Right ventricle myocardium inferior (tissue), 1 donor: Measurements from ENCODE around the gene C3orf85. TPM values are rescaled to one million over a fixed set of nuclear protein-coding genes. Genes with fewer than 3 reads are reported as not detected.
"Not testable (repeated sequence)": the region's sequence is repeated elsewhere in the genome, so short reads cannot be mapped to it uniquely, and the experiment has no call there.

Experiments
- ATAC-seq: fragments of 200-7000 bp; cut with Tn5 transposase; one replicate; pipeline ENCODE4 v1.9.1; 2020; ENCODE audit warnings: mild to moderate bottlenecking, moderate library complexity
- DNase-seq: peaks from one replicate; pipeline ENCODE4 v3.0.0; 2021; ENCODE audit errors: missing footprints
- intact Hi-C: fragments of 100-400 bp; cut with DNase I; formaldehyde crosslinking; loops from one replicate; pipeline ENCODE4 v1.11.0; 2022
- long read RNA-seq: library from polyadenylated mRNA; unstranded; transcript quantifications from one replicate; pipeline ENCODE4 v2.0.0, GENCODE V29; 2021
- total RNA-seq: library from RNA; stranded (reverse); fragmentation: NEBNext Ultra II Directional; extraction: Animal tissue kit (Norgen Biotek cat#: 25700); gene quantifications from one replicate; pipeline ENCODE4 v1.2.1, GENCODE V29; 2021
- donor health status: DM: no; HTN: yes; CAD: no; lungs with severe emphysema.

C3orf85 gene
- total RNA-seq: not detected
- long read RNA-seq: 0 reads

DNA sequence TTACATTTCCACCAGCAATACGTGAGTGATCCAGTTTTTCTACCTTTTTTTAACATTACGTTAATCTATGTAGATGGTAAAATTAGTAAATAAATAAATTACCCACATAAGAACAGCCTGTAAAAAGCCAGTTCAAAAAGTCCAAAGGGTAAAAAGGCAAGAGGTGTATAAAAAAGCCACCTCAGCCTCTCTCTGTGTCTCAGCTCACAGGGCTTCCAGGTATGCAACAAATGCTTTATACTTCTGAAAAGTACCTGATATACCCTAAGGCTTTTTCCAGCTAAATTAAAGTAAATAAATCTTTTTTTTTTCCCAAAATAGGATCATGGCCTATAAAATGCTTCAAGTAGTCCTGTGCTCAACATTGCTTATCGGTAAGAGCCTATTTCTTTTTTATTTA lies at the start of gene C3orf85:
Gene C3orf85, plus strand, starts transcription at position 197 of the 400 bp plus-strand sequence. Its CDS starts 129 bp downstream, at position 326.
- ATAC-seq: no peak
- intact Hi-C loops: no loop called here
- no peak for DNase-seq

DNA sequence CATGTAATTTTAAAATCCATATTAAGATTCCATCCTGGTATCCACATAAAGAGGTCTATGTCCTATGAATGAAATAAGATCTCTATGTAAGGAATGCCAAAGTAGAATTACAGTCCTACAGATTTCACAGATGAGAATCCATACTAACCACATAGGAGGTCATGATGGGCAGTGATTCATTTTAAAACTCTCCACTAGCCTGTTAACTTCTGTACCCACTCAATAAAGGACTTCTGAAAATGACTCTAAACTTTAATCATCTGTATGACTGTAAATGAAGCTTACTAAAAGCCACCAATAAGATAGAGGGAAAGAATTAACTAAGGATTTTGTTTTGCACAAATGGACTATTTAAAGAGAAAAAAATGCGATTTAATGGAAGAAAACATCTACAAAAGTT lies 47.3 kb upstream of the C3orf85 start:
- no peak for ATAC-seq
- no peak for DNase-seq
- intact Hi-C loops: no loop called here

- no peak for DNase-seq
- intact Hi-C loops: no loop called here
- no peak for ATAC-seq
These were observed 44.7 kb upstream of the C3orf85 start for GRCh38 chr3:109091846-109092245.

- intact Hi-C loops: no loop called here
- DNase-seq (no peak), ATAC-seq (no peak)
These were observed 43.0 kb upstream of the C3orf85 start for GRCh38 chr3:109093561-109093960.

- DNase-seq: no peak
- intact Hi-C loops: no loop called here
- ATAC-seq: no peak
These were observed 41.4 kb upstream of the C3orf85 start for GRCh38 chr3:109095166-109095565.

DNA sequence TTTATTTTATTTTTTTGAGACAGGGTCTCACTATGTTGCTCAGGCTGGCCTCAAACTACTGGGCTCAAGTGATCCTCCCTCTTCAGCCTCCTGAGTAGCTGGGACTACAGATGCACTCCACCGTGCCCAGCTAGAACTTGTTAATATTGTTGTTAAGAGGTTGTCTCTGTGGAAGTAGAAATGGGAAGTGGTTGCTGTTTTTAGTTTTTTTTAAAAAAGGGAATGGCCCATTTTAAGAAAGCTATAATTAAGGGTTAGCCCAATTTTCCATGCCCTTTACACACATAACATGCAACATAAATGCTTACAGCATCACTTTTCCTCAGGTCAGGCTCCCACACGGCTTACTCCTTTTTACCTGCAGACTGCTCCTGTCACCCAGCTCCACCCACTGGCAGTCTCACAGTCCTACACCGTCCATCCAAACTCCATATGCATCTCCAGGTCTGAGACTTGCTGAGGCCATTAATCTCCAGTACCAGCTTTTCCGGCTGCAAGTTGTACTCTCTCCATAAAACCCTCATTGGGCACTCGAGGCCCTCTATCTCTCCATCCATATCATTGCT lies 38.4 kb upstream of the C3orf85 start:
- intact Hi-C loops: no loop called here
- DNase-seq (no peak), ATAC-seq (no peak)

GRCh38 chr3:109109574-109109973 lies 26.9 kb upstream of the C3orf85 start:
- DNase-seq (no peak), ATAC-seq (no peak)
- intact Hi-C loops: no loop called here

GRCh38 chr3:109112946-109113760 lies 23.4 kb upstream of the C3orf85 start:
- ATAC-seq (no peak), DNase-seq (no peak)
- intact Hi-C loops: no loop called here

DNA sequence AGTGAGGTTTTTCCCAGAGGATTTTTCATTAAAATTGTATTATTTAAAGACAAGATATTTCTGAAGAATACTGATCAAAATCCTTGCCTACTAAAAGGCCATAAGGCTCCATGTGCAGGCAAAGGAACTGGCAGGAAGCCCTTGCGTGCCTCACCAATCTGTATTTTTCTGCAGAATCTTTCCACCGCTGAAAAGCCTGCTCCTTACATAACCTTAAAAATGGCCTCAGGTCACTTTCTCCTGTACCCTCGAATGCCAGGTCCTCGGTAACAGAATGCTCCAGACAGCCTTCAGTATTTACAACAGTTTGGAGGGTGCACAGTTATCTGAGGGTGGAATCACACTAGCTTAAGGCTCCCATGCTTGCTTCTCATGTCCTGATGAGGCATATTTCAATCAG lies 21.8 kb upstream of the C3orf85 start:
- intact Hi-C loops: no loop called here
- ATAC-seq (no peak), DNase-seq (no peak)

- ATAC-seq (no peak), DNase-seq (no peak)
- intact Hi-C loops: no loop called here
These were observed 21.1 kb upstream of the C3orf85 start for GRCh38 chr3:109115451-109115850.

DNA sequence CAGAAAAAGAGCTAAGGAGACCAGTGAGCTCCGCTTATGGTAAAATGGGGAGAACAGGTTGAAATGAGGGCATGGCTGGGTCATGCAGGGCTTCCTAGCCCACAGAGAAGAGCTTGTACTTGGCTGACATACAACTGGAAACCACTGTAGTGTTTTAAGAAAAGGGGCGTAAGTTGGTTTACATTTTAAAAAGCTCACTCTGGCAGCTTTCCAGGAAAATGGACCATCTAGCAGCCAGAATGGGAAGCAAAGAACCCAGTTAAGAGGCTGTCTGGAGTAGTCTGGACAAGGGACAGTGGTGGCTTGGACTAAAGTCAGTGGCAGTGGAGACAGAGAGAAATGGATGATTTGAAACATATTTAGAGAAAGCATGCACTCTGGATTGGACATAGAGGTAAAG lies 20.5 kb upstream of the C3orf85 start:
- ATAC-seq: no peak
- intact Hi-C loops: no loop called here
- no peak for DNase-seq

GRCh38 chr3:109117939-109118338 lies 18.6 kb upstream of the C3orf85 start, which contains the start of gene MORC1:
MORC1 (minus strand) TSS chr3:109118134; CDS start chr3:109118059, 75 bp downstream.
- intact Hi-C loops: no loop called here
- ATAC-seq (no peak), DNase-seq (peak; percentile 64)

GRCh38 chr3:109118584-109118983 lies 17.9 kb upstream of the C3orf85 start:
- intact Hi-C loops: no loop called here
- ATAC-seq (no peak), DNase-seq (no peak)

GRCh38 chr3:109122690-109123089 lies 13.8 kb upstream of the C3orf85 start:
- intact Hi-C loops: no loop called here
- DNase-seq (no peak), ATAC-seq (no peak)

DNA sequence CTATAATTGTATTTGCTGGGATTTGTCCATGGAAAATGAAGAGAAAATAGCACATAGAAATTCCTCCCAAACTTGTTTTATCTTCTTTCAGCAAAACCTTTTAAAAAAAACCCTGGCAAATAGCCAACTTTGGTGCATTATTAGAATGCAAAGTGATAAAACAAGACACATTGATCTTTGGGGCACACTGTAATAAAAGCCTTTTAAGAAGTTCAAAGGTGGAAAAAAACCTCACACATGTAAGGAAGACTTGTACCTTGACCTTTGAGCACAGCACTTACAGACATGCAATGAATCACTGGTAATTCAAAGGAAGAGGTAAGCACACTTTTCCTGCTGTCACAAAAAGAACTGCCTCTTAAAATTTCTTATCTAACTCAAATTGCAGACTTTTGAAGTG lies 10.6 kb upstream of the C3orf85 start:
- ATAC-seq (no peak), DNase-seq (no peak)
- intact Hi-C loops: no loop called here

DNA sequence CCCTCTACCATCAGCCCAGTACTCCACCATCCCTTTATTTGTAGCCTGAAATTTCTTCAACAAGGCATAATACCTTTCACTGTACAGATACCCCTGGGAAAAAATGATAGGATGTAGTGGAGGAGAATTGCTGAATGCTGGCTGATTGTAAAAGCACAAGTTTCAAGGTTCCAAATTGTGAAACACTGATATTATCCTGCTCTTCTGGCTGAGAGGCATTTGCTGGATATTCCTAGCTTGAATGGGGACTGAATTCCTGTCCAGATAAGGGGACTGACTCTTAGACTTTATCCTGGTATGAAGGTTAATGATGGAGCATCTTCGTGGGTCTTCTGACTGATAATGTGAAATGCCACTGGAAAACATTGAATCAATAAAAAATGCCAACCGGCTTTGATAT lies 9.0 kb upstream of the C3orf85 start:
- ATAC-seq (no peak), DNase-seq (no peak)
- intact Hi-C loops: no loop called here

GRCh38 chr3:109131276-109131675 lies 5.2 kb upstream of the C3orf85 start:
- ATAC-seq: no peak
- intact Hi-C loops: no loop called here

DNA sequence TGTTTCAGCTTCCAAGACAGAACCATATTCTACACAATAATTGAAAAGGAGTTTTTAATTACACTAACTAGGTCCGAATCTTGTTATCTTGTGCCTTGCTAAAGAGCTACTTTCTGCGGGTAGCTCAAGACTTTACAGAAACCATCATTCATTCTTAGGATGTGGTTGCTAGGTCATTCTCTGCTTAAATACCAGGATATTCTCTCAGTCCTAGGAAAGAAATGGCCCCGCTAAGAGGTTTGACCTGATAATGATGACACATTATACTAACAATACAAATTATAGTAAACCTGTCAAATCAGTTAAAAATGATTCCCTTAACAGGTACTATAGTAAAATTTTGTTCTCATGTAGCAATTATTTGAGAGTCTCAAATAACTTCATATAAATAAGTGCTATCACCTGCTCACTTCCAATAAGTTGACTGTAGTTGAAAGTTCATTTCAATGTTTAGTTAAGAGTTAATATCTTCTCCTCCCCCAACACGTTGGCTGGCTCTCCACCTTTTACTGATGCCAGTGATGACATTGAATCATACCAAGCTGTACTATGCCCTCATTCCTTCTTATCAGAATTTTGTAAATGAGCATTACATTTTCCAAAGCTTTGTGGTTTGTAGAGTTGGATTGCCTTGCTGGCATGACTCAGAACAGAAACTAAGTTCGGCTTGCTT lies 3.6 kb upstream of the C3orf85 start:
- ATAC-seq (no peak), DNase-seq (no peak)
- intact Hi-C loops: no loop called here

More at GRCh38 chr3:109131276-109131675, 5.2 kb upstream of the C3orf85 start:
- DNase-seq: no peak

GRCh38 chr3:109133474-109133816 lies 3.1 kb upstream of the C3orf85 start:
- DNase-seq, ATAC-seq, intact Hi-C loops: not testable (repeated sequence)

GRCh38 chr3:109137761-109138160 lies 1.2 kb downstream of the C3orf85 start:
- DNase-seq: no peak
- no peak for ATAC-seq
- intact Hi-C loops: no loop called here
